Lower lobe of right lung (tissue), 2 donors: ENCODE data around the gene HDAC9. TPM values are rescaled to one million over a fixed set of nuclear protein-coding genes. Genes with fewer than 3 reads are reported as not detected.

Experiments
- ATAC-seq, 2 donors: fragments of 200-7000 bp; cut with Tn5 transposase; one replicate each; pipeline ENCODE4 v1.9.1; 2020 to 2022; ENCODE audit warnings: mild to moderate bottlenecking in 2 of 2, moderate library complexity in 2 of 2
- DNase-seq: peaks from one replicate; pipeline ENCODE4 v3.0.0-alpha.2; 2020
- H3K27ac ChIP-seq: fragments of 200-600 bp; one replicate; pipeline ENCODE4 v1.8.0; 2022
- H3K27me3 ChIP-seq: fragments of 200-600 bp; one replicate; pipeline ENCODE4 v1.8.0; 2022; ENCODE audit warnings: low read depth
- H3K36me3 ChIP-seq: fragments of 200-600 bp; one replicate; pipeline ENCODE4 v1.8.0; 2022; ENCODE audit warnings: mild to moderate bottlenecking
- H3K4me1 ChIP-seq: fragments of 200-600 bp; one replicate; pipeline ENCODE4 v1.8.0; 2022
- H3K4me3 ChIP-seq: fragments of 200-600 bp; one replicate; pipeline ENCODE4 v1.8.0; 2022; ENCODE audit warnings: mild to moderate bottlenecking
- H3K9me3 ChIP-seq: fragments of 200-600 bp; one replicate; pipeline ENCODE4 v1.8.0; 2022
- CTCF ChIP-seq: fragments of 200-600 bp; IDR thresholded peaks from one replicate; pipeline ENCODE4 v1.8.0; 2022; ENCODE audit warnings: antibody characterized with exemption, mild to moderate bottlenecking
- intact Hi-C: fragments of 100-400 bp; cut with DNase I; formaldehyde crosslinking; loops from one replicate; pipeline ENCODE4 v1.11.0; 2022
- long read RNA-seq: library from polyadenylated mRNA; unstranded; transcript quantifications from one replicate; pipeline ENCODE4 v2.0.0, GENCODE V29; 2021
- total RNA-seq: library from RNA; stranded (reverse); fragmentation: NEBNext Ultra II Directional; extraction: Animal tissue kit (Norgen Biotek cat#: 25700); gene quantifications from one replicate; pipeline ENCODE4 v1.2.1, GENCODE V29; 2021
- donor health status: DM: no; HTN: yes; CAD: no; lungs with severe emphysema.

HDAC9 gene
- 14.3 TPM for total RNA-seq
- long read RNA-seq, partial matches to known transcripts, result 2 of 8 reads
- long read RNA-seq, other reads (novel, unspliced or antisense), result 6 of 8 reads

- Histone ChIP-seq H3K4me1 (peaks cover 16% of the 10 kb centered on the region), H3K36me3 (no peaks in the 10 kb centered on the region), H3K9me3 (no peaks in the 10 kb centered on the region), H3K27ac (no peak within 1 kb of the TSS), H3K4me3 (peak within 1 kb of the TSS; percentile 39), H3K27me3 (no peaks in the 10 kb centered on the region)
- DNase-seq (no peak), ATAC-seq (peak; percentile 61 to 64)
- intact Hi-C loops, result no loop called here
- no peak for TF ChIP-seq CTCF
Measured at GRCh38 chr7:18495412-18496340, at the start of gene HDAC9. Gene HDAC9, plus strand, starts transcription at chr7:18495749. Its CDS starts 554 bp downstream, at chr7:18496303.

- H3K27ac ChIP-seq, result no peak overlapping the region
- intact Hi-C loops, result no loop called here
- ATAC-seq (no peak), DNase-seq (no peak)
- H3K4me3 ChIP-seq, result no peak overlapping the region
- no peaks in the 10 kb centered on the region for H3K4me1 ChIP-seq
- H3K9me3 ChIP-seq, result no peaks in the 10 kb centered on the region
- no peaks in the 10 kb centered on the region for H3K36me3 ChIP-seq
- H3K27me3 ChIP-seq, result no peaks in the 10 kb centered on the region
- no peak for TF ChIP-seq CTCF
Measured at GRCh38 chr7:18445916-18446520, 49.5 kb upstream of the HDAC9 start.

- Histone ChIP-seq H3K36me3 (no peaks in the 10 kb centered on the region), H3K9me3 (no peaks in the 10 kb centered on the region), H3K27me3 (no peaks in the 10 kb centered on the region), H3K4me3 (no peak overlapping the region), H3K4me1 (no peaks in the 10 kb centered on the region), H3K27ac (no peak overlapping the region)
- no peak for DNase-seq
- no peak for TF ChIP-seq CTCF
- ATAC-seq, result no peak
- intact Hi-C loops, result no loop called here
Measured at GRCh38 chr7:18450019-18450418, 45.5 kb upstream of the HDAC9 start.

GRCh38 chr7:18455606-18456005 lies 39.9 kb upstream of the HDAC9 start:
- Histone ChIP-seq H3K4me1 (no peaks in the 10 kb centered on the region), H3K9me3 (no peaks in the 10 kb centered on the region), H3K27me3 (no peaks in the 10 kb centered on the region), H3K27ac (no peak overlapping the region), H3K36me3 (no peaks in the 10 kb centered on the region), H3K4me3 (no peak overlapping the region)
- DNase-seq (no peak), ATAC-seq (no peak)
- no peak for TF ChIP-seq CTCF
- intact Hi-C loops, result no loop called here

- H3K27ac ChIP-seq, result no peak overlapping the region
- intact Hi-C loops, result no loop called here
- no peaks in the 10 kb centered on the region for H3K27me3 ChIP-seq
- DNase-seq, result no peak
- no peaks in the 10 kb centered on the region for H3K36me3 ChIP-seq
- no peak for TF ChIP-seq CTCF
- H3K4me1 ChIP-seq, result no peaks in the 10 kb centered on the region
- ATAC-seq, result no peak
- no peaks in the 10 kb centered on the region for H3K9me3 ChIP-seq
- H3K4me3 ChIP-seq, result no peak overlapping the region
Measured at GRCh38 chr7:18457832-18458231, 37.7 kb upstream of the HDAC9 start.
